Tibial artery (tissue), 4 donors: ENCODE results near the gene SACM1L.

ENCODE experiments used
- DNase-seq, 2 donors: peaks; one replicate each; pipeline ENCODE4 v3.0.0-alpha.2; 2019
- H3K27ac ChIP-seq, 2 donors: fragments of 200-600 bp; sonication (generic) in 1 of 2; 1 replicate in 1 of 2; 2 replicates in 1 of 2; pipeline ENCODE4 v1.5.1; 2018 to 2019; ENCODE audit warnings: mild to moderate bottlenecking in 1 of 2
- H3K27me3 ChIP-seq, 2 donors: fragments of 200-600 bp; sonication (generic) in 1 of 2; one replicate each; pipeline versions ENCODE4 v1.5.1 to v1.6.0; 2016 to 2019
- H3K36me3 ChIP-seq, 3 donors: fragments of 200-600 bp; sonication (generic) in 2 of 3; one replicate each; pipeline ENCODE4 v1.5.1; 2016 to 2019; ENCODE audit warnings: mild to moderate bottlenecking in 2 of 3
- H3K4me1 ChIP-seq, 4 donors: fragments of 200-600 bp; sonication (generic) in 2 of 4; 1 replicate in 3 of 4; 2 replicates in 1 of 4; pipeline ENCODE4 v1.5.1; 2016 to 2019
- H3K4me3 ChIP-seq, 2 donors: fragments of 200-600 bp; sonication (generic) in 1 of 2; 1 replicate in 1 of 2; 2 replicates in 1 of 2; pipeline ENCODE4 v1.5.1; 2018 to 2019; ENCODE audit warnings: mild to moderate bottlenecking in 2 of 2
- H3K9me3 ChIP-seq, 3 donors: fragments of 200-600 bp; sonication (generic) in 1 of 3; one replicate each; pipeline ENCODE4 v1.5.1; 2016 to 2019
- intact Hi-C: fragments of 100-400 bp; cut with DNase I; formaldehyde crosslinking; loops from one replicate; pipeline ENCODE4 v1.15.0; 2023; ENCODE audit warnings: low total_unique reads
- TF ChIP-seq, protein P1 (sequence below), 2 experiments: fragments of 200-600 bp in 1 of 2; fragments of 450-650 bp in 1 of 2; IDR thresholded peaks; one replicate each; pipeline ENCODE4 v1.5.1; 2017 to 2019; ENCODE audit warnings: antibody characterized with exemption in 2 of 2, mild to moderate bottlenecking in 1 of 2, moderate library complexity in 1 of 2

Gene SACM1L

DNA sequence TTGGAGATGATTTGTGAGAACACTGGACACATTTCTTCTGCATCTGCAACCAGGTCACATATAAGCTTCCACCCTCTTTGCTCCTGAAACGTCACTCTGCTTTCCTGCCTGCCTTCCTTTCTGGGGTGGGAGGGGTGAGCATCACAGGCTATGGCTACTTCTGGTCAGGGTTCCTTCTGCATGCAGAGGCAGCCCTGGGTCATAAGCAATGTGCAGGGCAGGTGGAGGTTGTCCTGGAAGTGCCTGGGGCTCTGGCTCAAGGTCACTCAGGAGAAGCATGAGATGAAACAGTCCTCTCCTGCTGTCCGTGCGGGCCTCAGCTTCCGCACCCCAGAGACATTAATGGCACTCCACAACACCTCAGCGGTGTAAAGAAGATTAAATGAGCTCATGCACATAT, 92.1 kb downstream of the SACM1L start:
- H3K4me3 ChIP-seq: no peak overlapping the region
- no peak overlapping the region for H3K27ac ChIP-seq
- DNase-seq: no peak
- intact Hi-C loops: no loop called here
- H3K36me3 ChIP-seq: no peaks in the 10 kb centered on the region
- TF ChIP-seq, protein P1, sequence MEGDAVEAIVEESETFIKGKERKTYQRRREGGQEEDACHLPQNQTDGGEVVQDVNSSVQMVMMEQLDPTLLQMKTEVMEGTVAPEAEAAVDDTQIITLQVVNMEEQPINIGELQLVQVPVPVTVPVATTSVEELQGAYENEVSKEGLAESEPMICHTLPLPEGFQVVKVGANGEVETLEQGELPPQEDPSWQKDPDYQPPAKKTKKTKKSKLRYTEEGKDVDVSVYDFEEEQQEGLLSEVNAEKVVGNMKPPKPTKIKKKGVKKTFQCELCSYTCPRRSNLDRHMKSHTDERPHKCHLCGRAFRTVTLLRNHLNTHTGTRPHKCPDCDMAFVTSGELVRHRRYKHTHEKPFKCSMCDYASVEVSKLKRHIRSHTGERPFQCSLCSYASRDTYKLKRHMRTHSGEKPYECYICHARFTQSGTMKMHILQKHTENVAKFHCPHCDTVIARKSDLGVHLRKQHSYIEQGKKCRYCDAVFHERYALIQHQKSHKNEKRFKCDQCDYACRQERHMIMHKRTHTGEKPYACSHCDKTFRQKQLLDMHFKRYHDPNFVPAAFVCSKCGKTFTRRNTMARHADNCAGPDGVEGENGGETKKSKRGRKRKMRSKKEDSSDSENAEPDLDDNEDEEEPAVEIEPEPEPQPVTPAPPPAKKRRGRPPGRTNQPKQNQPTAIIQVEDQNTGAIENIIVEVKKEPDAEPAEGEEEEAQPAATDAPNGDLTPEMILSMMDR (IDR thresholded peaks at IDR 0.05): no peak
- peaks cover 0 to 2% of the 10 kb centered on the region in 2 donors for H3K27me3 ChIP-seq
- peaks cover 0 to 6% (median 0%) of the 10 kb centered on the region in 3 donors for H3K9me3 ChIP-seq
- H3K4me1 ChIP-seq: no peaks in the 10 kb centered on the region

GRCh38 chr3:45781841-45782240, 92.6 kb downstream of the SACM1L start:
- Histone ChIP-seq H3K27me3 (peaks cover 0 to 2% of the 10 kb centered on the region in 2 donors), H3K9me3 (peaks cover 0 to 6% (median 0%) of the 10 kb centered on the region in 3 donors), H3K4me3 (no peak overlapping the region), H3K27ac (no peak overlapping the region), H3K36me3 (no peaks in the 10 kb centered on the region), H3K4me1 (no peaks in the 10 kb centered on the region)
- intact Hi-C loops: no loop called here
- TF ChIP-seq, protein P1 (IDR thresholded peaks at IDR 0.05): no peak
- DNase-seq: no peak

- Histone ChIP-seq H3K4me1 (no peaks in the 10 kb centered on the region), H3K27ac (no peak overlapping the region), H3K4me3 (no peak overlapping the region), H3K9me3 (peaks cover 0 to 6% (median 0%) of the 10 kb centered on the region in 3 donors), H3K36me3 (no peaks in the 10 kb centered on the region), H3K27me3 (no peaks in the 10 kb centered on the region)
- TF ChIP-seq, protein P1 (IDR thresholded peaks at IDR 0.05): no peak
- DNase-seq: no peak
- intact Hi-C loops: no loop called here
These were observed 93.2 kb downstream of the SACM1L start for GRCh38 chr3:45782381-45782780.

DNA sequence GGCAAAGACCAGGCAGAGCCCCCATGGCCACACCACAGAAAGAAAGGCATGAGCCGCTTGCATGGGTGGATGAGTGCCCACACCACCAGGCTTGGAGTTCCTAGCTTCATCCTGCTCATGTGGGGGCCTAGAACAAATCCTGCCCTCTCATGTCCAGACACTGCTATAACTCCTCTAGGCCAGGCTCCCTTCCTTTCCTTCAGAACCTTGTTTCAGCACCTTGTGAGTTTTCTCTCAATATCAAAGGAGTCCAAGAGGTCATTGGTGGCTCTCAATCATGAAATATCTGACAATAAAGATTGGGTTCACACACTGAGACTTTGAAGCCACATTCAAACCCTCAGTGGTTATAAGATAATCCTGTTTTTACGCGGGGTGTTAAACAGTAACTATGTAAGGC, 94.5 kb downstream of the SACM1L start:
- TF ChIP-seq, protein P1 (IDR thresholded peaks at IDR 0.05): no peak
- no peak overlapping the region for H3K4me3 ChIP-seq
- H3K4me1 ChIP-seq: no peaks in the 10 kb centered on the region
- no peaks in the 10 kb centered on the region for H3K27me3 ChIP-seq
- no peaks in the 10 kb centered on the region for H3K36me3 ChIP-seq
- H3K9me3 ChIP-seq: peaks cover 0 to 7% (median 6%) of the 10 kb centered on the region in 3 donors
- no peak overlapping the region for H3K27ac ChIP-seq
- no peak for DNase-seq
- intact Hi-C loops: no loop called here

DNA sequence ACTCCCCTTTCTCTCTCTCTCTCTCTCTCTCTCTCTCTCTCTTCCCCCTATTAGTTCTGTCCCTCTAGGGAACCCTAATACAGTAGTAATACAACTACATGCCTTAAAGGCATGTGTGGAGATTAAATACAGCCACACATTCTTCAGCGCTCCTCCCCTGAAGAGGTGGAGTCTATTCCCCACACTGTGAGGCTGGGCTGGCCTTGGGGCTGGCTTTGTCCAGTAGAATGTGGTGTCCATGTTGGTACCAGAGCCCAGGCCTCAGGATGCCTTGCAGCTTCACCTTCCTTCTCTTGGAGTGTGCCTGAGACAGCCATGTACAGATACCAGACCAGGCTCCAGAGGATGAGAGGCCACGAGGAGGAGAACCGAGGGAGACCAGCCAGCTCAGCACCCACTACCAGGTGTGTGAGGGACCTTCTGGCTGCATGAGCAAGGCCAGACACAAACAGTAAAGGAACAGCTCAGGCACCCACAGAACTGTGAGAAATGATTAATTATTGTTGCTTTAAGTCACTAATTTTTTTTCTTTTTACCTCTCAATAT, 96.5 kb downstream of the SACM1L start:
- no peaks in the 10 kb centered on the region for H3K27me3 ChIP-seq

More for the DNA sequence above, 96.5 kb downstream of the SACM1L start:
- Histone ChIP-seq H3K9me3 (peaks cover 0 to 18% (median 6%) of the 10 kb centered on the region in 3 donors), H3K27ac (no peak overlapping the region), H3K4me1 (no peaks in the 10 kb centered on the region), H3K36me3 (no peaks in the 10 kb centered on the region), H3K4me3 (no peak overlapping the region)
- no peak for DNase-seq
- intact Hi-C loops: no loop called here
- TF ChIP-seq, protein P1 (IDR thresholded peaks at IDR 0.05): no peak
